Lower leg skin (tissue), 3 donors: ENCODE results near the gene MLLT3.

Experiments used
- CTCF ChIP-seq, 3 donors: fragments of 450-650 bp; IDR thresholded peaks; one replicate each; pipeline ENCODE4 v1.5.1; 2016; ENCODE audit warnings: antibody characterized with exemption in 3 of 3, mild to moderate bottlenecking in 3 of 3, moderate library complexity in 2 of 3
- POLR2A ChIP-seq, 2 donors: fragments of 450-650 bp; IDR thresholded peaks; one replicate each; pipeline ENCODE4 v1.6.1; 2016 to 2017; ENCODE audit warnings: antibody characterized with exemption in 2 of 2, mild to moderate bottlenecking in 1 of 2, moderate library complexity in 1 of 2

DNA sequence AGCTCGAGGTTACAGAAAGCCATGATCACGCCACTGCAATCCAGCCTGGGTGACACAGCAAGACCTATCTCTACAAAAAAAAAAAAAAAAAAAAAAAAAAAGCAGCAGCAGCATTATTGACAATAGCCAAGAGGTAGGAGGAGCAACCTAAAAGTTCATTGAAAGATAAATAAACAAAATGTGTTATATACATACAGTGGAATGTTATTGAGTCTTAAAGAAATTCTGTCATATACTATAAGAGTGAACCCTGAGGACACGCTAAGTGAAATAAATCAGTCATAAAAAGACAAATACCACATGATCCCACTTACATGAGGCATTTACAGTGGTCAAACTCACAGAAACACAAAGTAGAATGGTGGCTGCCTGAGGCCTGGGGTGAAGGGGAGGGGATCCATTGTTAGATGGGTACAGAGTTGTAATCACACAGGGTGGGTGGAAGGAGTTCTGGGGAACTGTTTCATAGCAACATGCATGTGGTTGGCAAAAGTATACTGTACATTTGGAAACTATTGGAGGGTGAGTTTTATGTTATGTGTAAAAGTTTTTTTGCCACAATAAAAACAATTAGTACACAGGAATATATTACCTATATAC, 77.2 kb downstream of the MLLT3 start:
- TF ChIP-seq CTCF (IDR thresholded peaks at IDR 0.05) (no peak), POLR2A (IDR thresholded peaks at IDR 0.05) (no peak)
